OCI-LY7 (cell line): ENCODE data around the gene AQP12A. TPM values are rescaled to one million over a fixed set of nuclear protein-coding genes. Genes with fewer than 3 reads are reported as not detected.
"Not testable (repeated sequence)": the region's sequence is repeated elsewhere in the genome, so short reads cannot be mapped to it uniquely, and the experiment has no call there.

Experiments used
- Bru-seq: library from RNA; stranded (reverse); fragments of 400-500 nt; gene quantifications from one replicate; lab custom pipeline; 2021; lab: Mats Ljungman, UMichigan
- BruChase-seq, 2 experiments: library from RNA; stranded (reverse); fragments of 400-500 nt; gene quantifications; one replicate each; lab custom pipeline; 2021; lab: Mats Ljungman, UMichigan
- BruUV-seq: library from RNA; stranded (reverse); fragments of 400-500 nt; replicated peaks from 2 replicates; lab custom pipeline; 2021; lab: Mats Ljungman, UMichigan
- CTCF ChIA-PET: fragments of 300-600 bp; sonication (Branson Sonifier 250); formaldehyde crosslinking; loops from one replicate; lab custom pipeline; 2022; ENCODE audit warnings: antibody characterized with exemption; ENCODE audit not compliant: unreplicated experiment; lab: Charles Lee
- POLR2A ChIA-PET: fragments of 300-600 bp; sonication (Branson Sonifier 250); formaldehyde crosslinking; loops from one replicate; lab custom pipeline; 2022; ENCODE audit warnings: antibody characterized with exemption; lab: Charles Lee
- DNase-seq: peaks from one replicate; pipeline ENCODE4 v3.0.0-alpha.2; 2015; ENCODE audit warnings: low spot score
- H2AFZ ChIP-seq: fragments of 200-600 bp; sonication (generic), shearing (Covaris generic); 2 replicates; pipeline ENCODE4 v1.6.1; 2014; ENCODE audit warnings: mild to moderate bottlenecking, antibody characterized with exemption, low read length, moderate library complexity
- H3K27ac ChIP-seq: fragments of 200-600 bp; sonication (generic); 2 replicates; pipeline ENCODE4 v1.5.1; 2014; ENCODE audit warnings: mixed run types, low read depth, mild to moderate bottlenecking, moderate library complexity, low read length, inconsistent platforms; ENCODE audit not compliant: poor library complexity, severe bottlenecking
- H3K36me3 ChIP-seq: fragments of 200-600 bp; sonication (generic); 2 replicates; pipeline ENCODE4 v1.6.1; 2014; ENCODE audit warnings: mild to moderate bottlenecking, antibody characterized with exemption, low read length, moderate library complexity, mixed read lengths; ENCODE audit not compliant: insufficient read depth
- H3K4me1 ChIP-seq: fragments of 200-600 bp; sonication (generic); 2 replicates; pipeline ENCODE4 v1.5.1; 2014; ENCODE audit warnings: mild to moderate bottlenecking, low read length; ENCODE audit not compliant: insufficient read depth, poor library complexity, severe bottlenecking
- H3K4me2 ChIP-seq: fragments of 200-600 bp; sonication (generic); 2 replicates; pipeline ENCODE4 v1.6.1; 2014; ENCODE audit warnings: mild to moderate bottlenecking, low read length
- H3K4me3 ChIP-seq: fragments of 200-600 bp; sonication (generic); 2 replicates; pipeline ENCODE4 v1.5.1; 2014; ENCODE audit warnings: mild to moderate bottlenecking, low read depth, low read length; ENCODE audit not compliant: poor library complexity, severe bottlenecking
- H3K79me2 ChIP-seq: fragments of 200-600 bp; sonication (generic); 2 replicates; pipeline ENCODE4 v1.6.1; 2016; ENCODE audit warnings: low read depth, mild to moderate bottlenecking, low read length, moderate library complexity, mixed read lengths; ENCODE audit not compliant: insufficient read depth
- H3K9me2 ChIP-seq: fragments of 200-600 bp; sonication (generic); 2 replicates; pipeline ENCODE4 v1.6.1; 2016; ENCODE audit warnings: mild to moderate bottlenecking, low read length, mixed read lengths; ENCODE audit not compliant: insufficient read depth
- H3K9me3 ChIP-seq: fragments of 200-600 bp; sonication (generic); 2 replicates; pipeline ENCODE4 v1.6.1; 2014; ENCODE audit warnings: mild to moderate bottlenecking, mixed run types, low read length, mixed read lengths
- H4K20me1 ChIP-seq: fragments of 200-600 bp; sonication (generic); 2 replicates; pipeline ENCODE4 v1.6.1; 2014; ENCODE audit warnings: mild to moderate bottlenecking, antibody characterized with exemption, low read length, moderate library complexity, mixed read lengths; ENCODE audit not compliant: insufficient read depth
- EZH2phosphoT487 ChIP-seq: fragments of 200-600 bp; sonication (generic); IDR thresholded peaks from 2 replicates; pipeline ENCODE4 v1.6.1; 2018; ENCODE audit warnings: low read depth, borderline replicate concordance, mild to moderate bottlenecking, mixed run types, antibody characterized with exemption, low read length, moderate library complexity, mixed read lengths
- intact Hi-C: fragments of 100-400 bp; cut with micrococcal nuclease; formaldehyde crosslinking; loops from one replicate; pipeline ENCODE4 v1.10.0; 2022; ENCODE audit not compliant: unreplicated experiment
- long read RNA-seq: library from polyadenylated mRNA; stranded (forward); transcript quantifications from one replicate; pipeline ENCODE4 v2.0.0, GENCODE V29; 2022
- total RNA-seq, 2 experiments: library from RNA; depleted of rRNA in 1 of 2; stranded (reverse); fragments of >200 nt in 1 of 2; shearing (Covaris generic) in 1 of 2; gene quantifications; 2 replicates each; pipeline ENCODE4 v1.2.3, GENCODE V29; 2014 to 2022
- TF ChIP-seq, protein P1 (sequence below): fragments of 200-600 bp; sonication (generic); conservative IDR thresholded peaks from 2 replicates; pipeline ENCODE4 v1.5.1; 2014; ENCODE audit warnings: mild to moderate bottlenecking, antibody characterized with exemption, low read length, moderate library complexity, mixed read lengths

Gene AQP12A, protein sequence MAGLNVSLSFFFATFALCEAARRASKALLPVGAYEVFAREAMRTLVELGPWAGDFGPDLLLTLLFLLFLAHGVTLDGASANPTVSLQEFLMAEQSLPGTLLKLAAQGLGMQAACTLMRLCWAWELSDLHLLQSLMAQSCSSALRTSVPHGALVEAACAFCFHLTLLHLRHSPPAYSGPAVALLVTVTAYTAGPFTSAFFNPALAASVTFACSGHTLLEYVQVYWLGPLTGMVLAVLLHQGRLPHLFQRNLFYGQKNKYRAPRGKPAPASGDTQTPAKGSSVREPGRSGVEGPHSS
- total RNA-seq (2014; rRNA removed; shearing (Covaris generic)) (not detected in 2 replicates), total RNA-seq (2022) (not detected in 2 replicates), Bru-seq, nascent RNA (not detected), BruChase-seq, experiment 1, labeled RNA remaining after a 6-hour chase (not detected), BruChase-seq, experiment 2, labeled RNA remaining after a 2-hour chase (not detected)
- long read RNA-seq: 0 reads

- H3K36me3 ChIP-seq, H4K20me1 ChIP-seq, H3K9me3 ChIP-seq, H3K4me1 ChIP-seq, BruUV-seq, H3K27ac ChIP-seq, intact Hi-C loops, DNase-seq, H3K4me3 ChIP-seq, POLR2A ChIA-PET, H3K4me2 ChIP-seq, H3K9me2 ChIP-seq, H3K79me2 ChIP-seq, H2AFZ ChIP-seq, CTCF ChIA-PET: not testable (repeated sequence)
These were observed at the start of gene AQP12A for GRCh38 chr2:240691631-240692420. TSS of gene AQP12A (plus strand) at chr2:240691866. CDS start at chr2:240691914, 48 bp downstream.

DNA sequence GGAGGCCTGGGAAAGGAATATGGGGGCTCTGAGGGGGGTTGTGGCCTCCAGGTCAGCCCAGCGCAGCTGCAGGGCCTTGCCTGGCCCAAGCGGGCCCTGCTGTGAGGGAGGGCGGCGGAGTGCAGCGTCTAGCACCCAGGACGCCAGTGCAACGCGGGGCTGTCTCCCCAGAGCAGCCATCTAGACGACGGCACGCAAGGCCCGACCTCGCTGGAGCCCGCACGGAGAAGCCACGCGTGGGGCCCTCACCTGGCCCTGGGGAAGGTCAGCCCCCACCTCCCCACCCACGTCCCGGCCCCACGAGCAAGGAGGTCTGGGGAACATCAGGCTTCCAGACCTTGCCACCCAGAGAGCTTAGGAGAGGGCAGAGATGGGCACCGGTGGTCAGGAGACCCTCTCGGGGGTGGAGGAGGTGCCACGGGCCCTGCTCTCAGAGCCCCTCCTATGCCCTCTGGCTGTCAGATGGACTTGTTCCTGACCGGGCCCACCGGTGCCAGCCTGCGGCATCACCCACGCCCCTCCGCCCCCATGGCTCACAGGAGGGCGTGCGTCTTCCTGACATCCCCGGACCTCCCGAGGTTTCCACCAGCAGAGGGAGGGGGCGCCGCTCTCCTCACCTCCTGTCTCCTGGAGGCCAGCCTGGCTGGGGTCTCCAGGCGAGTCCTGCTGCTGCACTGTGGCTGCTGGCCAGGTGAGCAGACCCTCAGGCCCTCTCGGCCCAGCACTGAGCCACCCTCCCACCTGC, 49.4 kb upstream of the AQP12A start:
- no peaks in the 10 kb centered on the region for H3K79me2 ChIP-seq
- H2AFZ ChIP-seq: no peak overlapping the region
- no peaks in the 10 kb centered on the region for H3K4me1 ChIP-seq
- no peak overlapping the region for H3K4me2 ChIP-seq
- ChIA-PET CTCF (no interaction called here), POLR2A (no interaction called here)
- H3K36me3 ChIP-seq: no peaks in the 10 kb centered on the region
- no peaks in the 10 kb centered on the region for H3K9me2 ChIP-seq
- H3K9me3 ChIP-seq: no peaks in the 10 kb centered on the region
- intact Hi-C loops: no loop called here
- no TSS peak for BruUV-seq
- no peak for DNase-seq
- no peak overlapping the region for H3K27ac ChIP-seq
- no peak overlapping the region for H3K4me3 ChIP-seq
- H4K20me1 ChIP-seq: no peaks in the 10 kb centered on the region
- TF ChIP-seq, protein P1, sequence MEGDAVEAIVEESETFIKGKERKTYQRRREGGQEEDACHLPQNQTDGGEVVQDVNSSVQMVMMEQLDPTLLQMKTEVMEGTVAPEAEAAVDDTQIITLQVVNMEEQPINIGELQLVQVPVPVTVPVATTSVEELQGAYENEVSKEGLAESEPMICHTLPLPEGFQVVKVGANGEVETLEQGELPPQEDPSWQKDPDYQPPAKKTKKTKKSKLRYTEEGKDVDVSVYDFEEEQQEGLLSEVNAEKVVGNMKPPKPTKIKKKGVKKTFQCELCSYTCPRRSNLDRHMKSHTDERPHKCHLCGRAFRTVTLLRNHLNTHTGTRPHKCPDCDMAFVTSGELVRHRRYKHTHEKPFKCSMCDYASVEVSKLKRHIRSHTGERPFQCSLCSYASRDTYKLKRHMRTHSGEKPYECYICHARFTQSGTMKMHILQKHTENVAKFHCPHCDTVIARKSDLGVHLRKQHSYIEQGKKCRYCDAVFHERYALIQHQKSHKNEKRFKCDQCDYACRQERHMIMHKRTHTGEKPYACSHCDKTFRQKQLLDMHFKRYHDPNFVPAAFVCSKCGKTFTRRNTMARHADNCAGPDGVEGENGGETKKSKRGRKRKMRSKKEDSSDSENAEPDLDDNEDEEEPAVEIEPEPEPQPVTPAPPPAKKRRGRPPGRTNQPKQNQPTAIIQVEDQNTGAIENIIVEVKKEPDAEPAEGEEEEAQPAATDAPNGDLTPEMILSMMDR: no peak
- TF ChIP-seq EZH2phosphoT487: no peak

DNA sequence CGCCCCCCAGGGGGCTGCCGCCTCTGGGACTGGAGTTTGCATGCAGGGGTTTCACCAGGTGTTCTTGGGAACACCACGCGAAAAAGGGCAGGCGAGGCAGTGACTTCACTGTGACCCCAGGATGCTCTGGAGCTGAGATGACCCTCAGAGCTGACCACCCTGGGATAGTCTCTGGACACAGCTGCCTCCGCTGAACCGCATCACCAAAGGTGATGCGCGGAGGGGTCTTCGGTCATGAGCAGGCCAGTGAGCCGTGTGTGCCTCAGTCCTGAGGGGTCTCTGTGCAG, 48.9 kb upstream of the AQP12A start:
- no peak overlapping the region for H3K27ac ChIP-seq
- no peaks in the 10 kb centered on the region for H4K20me1 ChIP-seq
- no peaks in the 10 kb centered on the region for H3K79me2 ChIP-seq
- H3K4me1 ChIP-seq: no peaks in the 10 kb centered on the region
- no peak for TF ChIP-seq EZH2phosphoT487
- TF ChIP-seq, protein P1: no peak
- no TSS peak for BruUV-seq
- H3K9me3 ChIP-seq: no peaks in the 10 kb centered on the region
- no peak for DNase-seq
- ChIA-PET POLR2A (no interaction called here), CTCF (no interaction called here)
- H2AFZ ChIP-seq: no peak overlapping the region
- H3K4me2 ChIP-seq: no peak overlapping the region
- intact Hi-C loops: no loop called here
- H3K36me3 ChIP-seq: no peaks in the 10 kb centered on the region
- H3K9me2 ChIP-seq: no peaks in the 10 kb centered on the region
- H3K4me3 ChIP-seq: no peak overlapping the region
